Bladder microvascular endothelial cell (primary cell): ENCODE results near the gene IKBKG. TPM values are rescaled to one million over a fixed set of nuclear protein-coding genes. Genes with fewer than 3 reads are reported as not detected.

Experiments used
- total RNA-seq: library from RNA; depleted of rRNA; stranded (reverse); fragments of >200 nt; gene quantifications from 2 replicates; pipeline ENCODE4 v1.2.3, GENCODE V29; 2014

IKBKG gene, protein sequence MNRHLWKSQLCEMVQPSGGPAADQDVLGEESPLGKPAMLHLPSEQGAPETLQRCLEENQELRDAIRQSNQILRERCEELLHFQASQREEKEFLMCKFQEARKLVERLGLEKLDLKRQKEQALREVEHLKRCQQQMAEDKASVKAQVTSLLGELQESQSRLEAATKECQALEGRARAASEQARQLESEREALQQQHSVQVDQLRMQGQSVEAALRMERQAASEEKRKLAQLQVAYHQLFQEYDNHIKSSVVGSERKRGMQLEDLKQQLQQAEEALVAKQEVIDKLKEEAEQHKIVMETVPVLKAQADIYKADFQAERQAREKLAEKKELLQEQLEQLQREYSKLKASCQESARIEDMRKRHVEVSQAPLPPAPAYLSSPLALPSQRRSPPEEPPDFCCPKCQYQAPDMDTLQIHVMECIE
- total RNA-seq, result 12.1 and 14.2 TPM in 2 replicates

DNA sequence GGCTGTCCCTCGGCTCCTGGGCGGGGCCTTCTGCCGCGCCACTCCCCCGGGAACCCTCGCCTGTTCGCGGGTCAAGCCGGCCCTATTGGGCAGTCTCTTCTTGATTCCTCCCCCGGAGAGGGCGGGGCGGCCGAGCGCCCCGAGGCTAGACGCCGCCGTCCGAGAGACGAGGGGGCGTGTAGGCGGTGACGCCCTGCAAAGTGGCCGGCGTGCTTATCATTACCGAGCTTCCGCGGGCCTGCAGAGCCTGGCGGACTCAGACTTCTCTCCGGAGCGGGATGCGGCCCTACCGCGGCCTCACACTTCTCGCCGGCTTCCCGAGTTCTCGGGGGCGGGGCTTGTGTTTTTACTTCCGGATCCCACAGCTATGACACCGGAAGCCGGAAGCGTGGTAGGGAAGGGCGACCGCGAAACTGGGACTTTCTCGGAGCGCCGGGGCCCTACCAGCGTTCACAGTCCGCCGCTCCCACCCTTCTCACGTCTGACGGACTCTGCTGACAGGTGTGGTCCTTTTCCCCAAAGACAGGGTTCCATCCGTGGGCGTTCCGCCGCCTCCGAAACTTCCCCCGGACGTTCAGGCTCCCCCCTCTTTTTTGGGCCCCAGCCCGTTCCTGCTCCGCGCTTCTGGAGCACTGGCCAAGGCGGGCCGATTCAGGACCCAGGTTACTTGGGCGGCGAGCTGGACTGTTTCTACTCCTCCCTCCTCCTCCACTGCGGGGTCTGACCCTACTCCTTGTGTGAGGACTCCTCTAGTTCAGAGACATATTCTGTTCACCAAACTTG is at the start of gene IKBKG:
IKBKG (plus strand) TSS at position 376 of the 783 bp plus-strand sequence. CDS start 4,383 bp downstream, outside the sequence.

DNA sequence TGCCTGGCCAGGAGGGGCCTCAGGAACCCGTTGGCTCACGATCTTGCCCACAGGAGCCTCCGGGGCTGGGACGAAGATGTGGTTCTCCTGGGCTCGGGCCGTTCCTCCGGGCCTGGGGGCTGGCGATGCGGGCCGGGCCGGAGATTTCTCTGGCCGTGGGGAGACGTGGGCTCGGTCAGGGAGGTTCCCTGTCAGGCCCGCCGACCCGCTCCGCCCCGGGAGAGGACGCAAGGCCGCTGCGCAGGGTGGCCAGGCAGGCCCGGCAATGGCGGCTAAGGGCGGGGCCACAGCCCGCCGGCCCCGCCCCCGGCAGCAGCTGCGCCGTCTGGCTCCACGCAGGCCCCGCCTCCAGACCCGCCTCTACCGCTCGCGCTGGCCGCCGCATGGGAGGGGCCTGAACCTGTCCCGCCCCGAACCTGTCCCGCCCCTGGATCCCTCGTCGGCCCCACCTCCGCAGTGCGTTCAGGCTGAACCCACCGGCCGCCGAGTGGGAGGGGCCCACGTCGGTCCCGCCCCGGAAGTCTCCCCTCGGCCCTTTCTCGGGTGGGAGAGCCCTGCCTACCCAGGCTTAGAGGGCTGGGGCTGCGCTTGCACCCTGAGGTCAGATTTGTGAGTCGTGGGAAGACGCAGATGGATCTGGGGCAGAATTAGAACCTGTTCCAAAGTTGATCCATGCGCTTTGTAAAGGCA is 31.3 kb upstream of the IKBKG start, which contains the start of gene FAM3A:
FAM3A (minus strand) TSS at position 267 of the 690 bp plus-strand sequence. CDS start 460 bp downstream, outside the sequence.

GRCh38 chrX:154546354-154547244 is 821 bp upstream of the IKBKG start, which contains the start of gene G6PD:
G6PD (minus strand) TSS chrX:154546846; CDS start chrX:154546155, 691 bp downstream.

DNA sequence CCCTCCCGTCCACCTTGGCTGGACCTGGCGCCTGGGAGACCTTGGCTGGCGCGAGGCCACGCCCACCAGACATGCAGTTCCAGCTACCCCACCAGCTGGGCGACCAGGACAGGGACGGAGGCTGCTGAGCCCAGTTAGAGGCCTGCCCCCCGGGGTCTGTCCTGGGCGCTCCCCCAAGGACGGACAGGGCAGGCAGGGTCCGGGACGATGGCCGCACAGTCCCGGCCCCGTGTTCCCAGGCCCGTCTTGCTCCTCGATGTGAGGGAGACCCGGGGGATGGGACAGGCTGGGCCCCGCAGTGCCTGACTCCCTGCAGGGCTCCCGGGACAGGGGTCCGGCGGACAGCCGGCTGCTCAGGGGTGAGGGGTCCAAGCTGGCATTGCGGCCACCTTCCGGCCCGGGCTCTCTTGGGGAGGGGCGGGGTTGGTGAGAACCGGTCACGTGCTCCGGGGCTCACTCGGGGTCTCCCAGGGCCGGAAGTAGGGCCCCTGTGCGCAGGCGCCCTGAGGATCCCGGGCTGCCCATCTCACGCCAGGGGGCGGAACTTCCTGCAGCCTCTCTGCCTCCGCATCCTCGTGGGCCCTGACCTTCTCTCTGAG is 37.3 kb downstream of the IKBKG start, which contains the start of gene CTAG1A:
CTAG1A (plus strand) TSS at position 549 of the 599 bp plus-strand sequence. CDS start 74 bp downstream, outside the sequence.

Other genes with a start within 250 kb of the IKBKG start
- 1,640 and 2,434 TPM in 2 replicates for gene FLNA, start 173.0 kb upstream of the IKBKG start, total RNA-seq
- 16.6 and 18.8 TPM in 2 replicates for gene EMD, start 168.3 kb upstream of the IKBKG start, total RNA-seq
- gene RPL10, start 149.2 kb upstream of the IKBKG start, total RNA-seq, result 2,048 and 2,051 TPM in 2 replicates
- gene DNASE1L1, start 138.4 kb upstream of the IKBKG start, total RNA-seq, result 70.6 and 90.2 TPM in 2 replicates
- gene TAFAZZIN, start 136.1 kb upstream of the IKBKG start, total RNA-seq, result 20.9 and 23.9 TPM in 2 replicates
- gene ATP6AP1, start 118.9 kb upstream of the IKBKG start, total RNA-seq, result 54.4 and 128 TPM in 2 replicates
- gene GDI1, start 110.5 kb upstream of the IKBKG start, total RNA-seq, result 36.4 and 99.2 TPM in 2 replicates
- 64.9 and 118 TPM in 2 replicates for gene FAM50A, start 103.5 kb upstream of the IKBKG start, total RNA-seq
- 7.9 and 13.3 TPM in 2 replicates for gene PLXNA3, start 89.3 kb upstream of the IKBKG start, total RNA-seq
- gene LAGE3, start 68.3 kb upstream of the IKBKG start, total RNA-seq, result 11.2 and 11.5 TPM in 2 replicates
- 37.1 and 49.5 TPM in 2 replicates for gene UBL4A, start 61.0 kb upstream of the IKBKG start, total RNA-seq
- gene SLC10A3, start 57.0 kb upstream of the IKBKG start, total RNA-seq, result 9.7 and 22.1 TPM in 2 replicates
- 17.6 and 45.2 TPM in 2 replicates for gene FAM3A, start 31.4 kb upstream of the IKBKG start, total RNA-seq
- 38.9 and 52.8 TPM in 2 replicates for gene G6PD, start 774 bp upstream of the IKBKG start, total RNA-seq
- gene CTAG1A, start 37.5 kb downstream of the IKBKG start, total RNA-seq, result not detected in 2 replicates
- not detected in 2 replicates for gene CTAG1B, start 71.7 kb downstream of the IKBKG start, total RNA-seq
- not detected in 2 replicates for gene CTAG2, start 106.0 kb downstream of the IKBKG start, total RNA-seq
- gene GAB3, start 203.5 kb downstream of the IKBKG start, total RNA-seq, result 8.3 and 13.9 TPM in 2 replicates
- 26.4 and 63.4 TPM in 2 replicates for gene DKC1, start 215.2 kb downstream of the IKBKG start, total RNA-seq